Kidney glomerular epithelial cell (primary cell): Measurements from ENCODE around the gene LMX1B.
"Not testable (repeated sequence)": the region's sequence is repeated elsewhere in the genome, so short reads cannot be mapped to it uniquely, and the experiment has no call there.

Source experiments
- DNase-seq: peaks from one replicate; lab custom pipeline; 2025; lab: John Stamatoyannopoulos, UW

LMX1B gene

DNA sequence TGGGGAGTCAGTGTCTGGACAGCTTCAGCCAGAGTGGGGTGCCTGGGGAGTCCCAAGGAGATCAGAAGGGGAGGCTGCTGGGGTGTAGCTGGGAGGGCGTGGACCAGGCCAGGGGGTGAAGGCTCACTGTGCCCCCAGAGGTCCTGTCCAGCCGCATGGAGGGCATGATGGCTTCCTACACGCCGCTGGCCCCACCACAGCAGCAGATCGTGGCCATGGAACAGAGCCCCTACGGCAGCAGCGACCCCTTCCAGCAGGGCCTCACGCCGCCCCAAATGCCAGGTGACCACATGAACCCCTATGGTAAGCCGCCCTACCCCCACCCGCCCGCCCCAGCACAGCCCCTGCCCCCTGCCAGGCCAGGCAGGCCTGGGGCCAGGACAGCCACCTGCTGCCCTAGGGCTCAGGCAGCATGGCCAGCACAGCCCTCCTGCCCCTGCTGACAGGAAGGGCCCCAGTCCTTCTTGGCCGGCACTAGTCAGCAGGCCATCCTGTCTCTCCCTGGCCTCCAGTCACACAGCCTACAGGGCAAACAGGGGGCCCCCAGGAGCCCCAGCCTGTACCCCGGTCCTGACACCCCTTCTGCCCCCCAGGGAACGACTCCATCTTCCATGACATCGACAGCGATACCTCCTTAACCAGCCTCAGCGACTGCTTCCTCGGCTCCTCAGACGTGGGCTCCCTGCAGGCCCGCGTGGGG is 82.1 kb downstream of the LMX1B start:
- DNase-seq: no peak

GRCh38 chr9:126696401-126697145 is 82.8 kb downstream of the LMX1B start:
- no peak for DNase-seq

GRCh38 chr9:126697330-126697729 is 83.6 kb downstream of the LMX1B start:
- no peak for DNase-seq

DNA sequence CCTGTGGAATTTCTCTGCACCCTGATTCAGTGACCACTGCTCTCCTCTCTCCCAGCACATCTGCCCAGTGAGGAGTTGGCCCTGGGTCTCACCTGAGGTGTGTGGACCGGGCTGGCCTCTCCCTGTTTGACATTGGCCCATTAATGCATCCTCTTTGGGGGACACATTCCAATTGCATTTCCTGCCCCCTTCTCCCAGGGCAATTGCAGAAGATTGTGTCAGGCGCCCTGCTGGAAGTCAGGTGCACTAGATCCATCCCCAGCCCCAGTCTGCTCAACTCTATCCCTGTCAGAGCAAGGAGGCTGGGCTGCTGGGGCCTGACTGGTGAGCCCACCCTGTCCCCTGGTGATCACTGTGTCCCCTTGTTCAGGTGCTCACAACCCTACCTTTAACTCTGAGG is 84.5 kb downstream of the LMX1B start:
- no peak for DNase-seq

GRCh38 chr9:126698756-126699155 is 85.0 kb downstream of the LMX1B start:
- no peak for DNase-seq

DNA sequence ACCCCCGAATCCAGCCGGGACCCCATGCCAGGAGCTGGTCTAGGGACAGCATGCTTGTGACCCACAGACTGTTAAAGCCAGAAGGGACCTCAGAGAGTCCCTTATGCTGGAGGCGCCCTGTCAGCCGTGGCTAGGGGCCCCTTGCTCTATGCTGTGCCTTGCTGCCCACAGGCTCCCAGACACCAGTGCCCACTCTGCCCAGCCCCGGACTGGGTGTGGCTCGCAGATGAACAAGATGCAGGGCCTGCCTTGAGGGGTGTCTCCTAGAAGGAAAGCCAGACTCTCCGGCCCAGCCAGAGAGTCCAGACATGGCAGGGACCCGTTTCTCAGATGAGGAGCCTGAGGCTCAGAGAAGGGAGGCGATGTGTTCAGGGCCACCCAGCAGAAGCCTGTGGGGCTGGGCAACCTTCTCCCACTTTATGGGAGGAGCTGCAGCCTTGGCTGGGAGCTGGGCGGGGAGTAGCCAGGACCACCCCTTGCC is 85.7 kb downstream of the LMX1B start:
- no peak for DNase-seq

GRCh38 chr9:126700296-126700695 is 86.6 kb downstream of the LMX1B start:
- DNase-seq: no peak

- DNase-seq: no peak
Measured at GRCh38 chr9:126700903-126701812, 87.4 kb downstream of the LMX1B start.

GRCh38 chr9:126701813-126702140 is 88.0 kb downstream of the LMX1B start:
- DNase-seq: no peak

DNA sequence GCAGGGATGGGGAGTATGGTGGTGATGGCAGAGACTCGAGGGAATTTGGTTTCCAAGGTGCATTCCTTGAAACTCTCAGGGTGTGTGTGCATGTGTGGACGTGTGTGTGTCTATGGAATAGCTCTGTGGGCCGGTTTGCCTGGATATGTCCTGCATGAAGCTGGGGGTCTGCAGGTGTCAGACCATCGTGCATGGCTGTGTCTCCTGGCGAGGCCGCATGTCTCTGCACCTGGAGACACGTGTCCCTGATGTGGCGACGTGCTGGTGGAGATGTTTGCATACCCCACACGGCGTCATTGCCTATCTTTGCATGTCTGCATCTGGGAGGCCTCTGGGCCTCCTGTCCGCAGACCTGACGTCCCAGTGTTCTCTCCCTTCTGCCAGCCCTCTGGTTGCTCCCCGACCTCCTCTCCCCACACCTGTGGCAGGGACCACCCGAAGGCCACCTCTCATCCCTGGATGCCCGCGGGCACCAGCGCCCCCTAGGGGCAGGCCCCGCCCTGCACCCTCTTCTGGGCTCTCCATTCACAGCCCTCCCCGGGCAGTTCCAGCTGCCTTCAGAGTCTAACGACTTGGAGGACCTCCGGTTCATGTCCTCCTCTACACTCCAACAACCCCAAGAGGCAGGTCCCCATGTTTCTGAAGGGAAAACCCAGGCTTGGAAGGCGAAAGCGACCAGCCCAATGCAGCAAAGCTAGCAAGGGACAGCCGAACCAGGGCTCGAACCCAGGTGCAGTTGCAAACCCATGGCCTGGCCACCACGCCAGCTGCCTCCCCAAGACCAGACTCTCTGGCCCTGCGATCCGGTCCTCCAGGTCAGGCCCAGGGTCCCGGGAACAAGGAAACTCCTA is 88.6 kb downstream of the LMX1B start:
- DNase-seq: no peak

GRCh38 chr9:126703002-126703865 is 89.5 kb downstream of the LMX1B start:
- DNase-seq: no peak

- no peak for DNase-seq
Measured at GRCh38 chr9:126703866-126704156, 90.1 kb downstream of the LMX1B start.

DNA sequence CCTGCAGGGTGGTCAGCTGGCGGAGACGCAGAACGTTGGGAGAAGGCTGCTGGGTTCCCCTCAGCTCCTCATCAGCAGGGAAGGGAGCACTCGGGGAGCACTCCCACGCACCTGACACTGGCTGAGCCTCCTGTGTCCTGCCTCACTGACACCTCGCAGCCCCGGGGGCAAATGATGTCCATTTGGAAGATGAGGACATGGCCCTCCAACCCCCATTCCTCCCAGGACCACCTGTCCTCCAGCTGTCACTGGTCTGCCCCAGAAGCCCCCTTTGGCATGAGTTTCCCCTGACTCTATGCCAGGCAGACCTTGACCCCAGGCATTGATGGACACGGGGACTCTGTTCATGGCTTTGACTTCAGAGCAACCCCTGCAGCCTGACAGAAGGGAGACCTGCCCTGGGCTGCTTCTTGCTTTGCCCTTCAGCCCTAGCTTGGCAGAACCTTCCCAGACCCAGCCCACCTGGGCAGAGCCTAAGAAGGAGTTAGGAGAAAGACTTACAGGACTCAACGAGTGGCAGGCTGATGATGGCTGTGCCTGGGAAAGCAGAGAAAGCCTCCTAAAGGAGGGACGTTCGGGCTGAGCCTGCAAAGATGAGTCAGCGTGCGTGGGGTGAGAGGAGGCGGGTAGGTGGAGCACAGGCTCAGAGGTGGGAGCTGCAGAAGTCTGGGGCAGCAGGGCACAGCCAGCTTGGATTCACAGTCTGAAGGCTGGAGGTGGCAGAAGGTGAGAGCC is 90.6 kb downstream of the LMX1B start:
- peak; percentile 76 for DNase-seq

- peak; percentile 64 for DNase-seq
Measured at GRCh38 chr9:126704892-126705766, 91.4 kb downstream of the LMX1B start.

DNA sequence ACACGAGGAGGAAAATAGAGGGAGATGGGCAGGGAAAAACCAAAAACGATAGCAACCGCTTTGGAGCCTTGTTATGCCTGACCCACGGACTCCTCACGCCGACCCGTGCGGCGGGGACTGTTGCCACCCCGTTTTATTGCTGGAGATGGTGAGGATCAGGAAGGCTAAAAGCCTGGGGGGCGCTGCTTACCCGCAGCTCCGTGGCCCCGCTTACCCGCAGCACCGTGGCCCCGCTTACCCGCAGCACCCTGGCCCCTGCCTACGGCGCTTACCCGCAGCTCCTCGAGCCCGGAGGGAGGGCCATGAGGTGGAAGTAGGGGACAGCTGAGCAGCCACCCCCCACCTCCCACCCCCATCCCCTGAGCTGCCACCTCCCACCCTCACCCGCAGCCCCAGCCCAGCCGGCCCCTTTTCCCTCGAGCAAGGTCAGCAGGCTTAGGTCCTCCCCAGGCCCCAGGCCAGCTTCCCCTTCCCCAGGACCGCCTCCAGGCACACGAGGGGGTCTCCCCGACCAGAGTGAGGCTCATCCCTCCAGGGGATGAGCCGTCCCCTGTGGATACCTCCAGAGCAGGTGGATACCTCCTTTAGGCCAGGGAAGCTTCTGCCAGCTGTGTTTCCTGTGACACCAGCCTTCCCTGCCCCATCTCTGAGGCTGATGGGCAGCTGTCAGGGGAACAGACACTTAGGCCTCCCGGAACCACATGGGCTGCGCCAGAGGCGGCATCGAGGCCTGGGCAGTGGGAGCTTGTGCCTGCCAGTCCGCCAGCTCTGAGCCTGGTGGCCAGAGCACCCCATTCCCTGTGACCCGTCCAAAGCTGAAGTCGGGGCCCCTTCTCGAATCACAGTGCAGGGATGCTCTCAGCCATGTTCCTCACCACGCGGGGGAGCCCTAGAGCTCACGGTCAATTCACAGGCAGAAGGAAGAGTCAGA is 92.3 kb downstream of the LMX1B start:
- no peak for DNase-seq

DNA sequence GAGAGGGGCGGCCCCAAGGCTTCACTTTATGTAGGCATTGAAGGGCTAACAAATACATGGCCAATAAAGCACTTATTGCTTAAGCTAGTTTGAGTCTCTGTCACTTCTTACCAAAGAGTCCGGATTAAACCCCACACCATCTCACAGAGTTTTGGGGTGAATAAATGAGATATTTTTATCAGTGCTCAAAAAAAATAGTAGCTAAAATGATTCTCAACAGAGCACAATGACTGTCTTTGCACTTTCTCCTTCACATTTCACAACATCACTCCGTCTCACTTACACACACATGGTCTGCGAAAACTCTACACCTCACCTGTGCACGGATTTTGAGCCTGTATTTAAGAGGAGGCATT is 92.9 kb downstream of the LMX1B start:
- DNase-seq: no peak

DNA sequence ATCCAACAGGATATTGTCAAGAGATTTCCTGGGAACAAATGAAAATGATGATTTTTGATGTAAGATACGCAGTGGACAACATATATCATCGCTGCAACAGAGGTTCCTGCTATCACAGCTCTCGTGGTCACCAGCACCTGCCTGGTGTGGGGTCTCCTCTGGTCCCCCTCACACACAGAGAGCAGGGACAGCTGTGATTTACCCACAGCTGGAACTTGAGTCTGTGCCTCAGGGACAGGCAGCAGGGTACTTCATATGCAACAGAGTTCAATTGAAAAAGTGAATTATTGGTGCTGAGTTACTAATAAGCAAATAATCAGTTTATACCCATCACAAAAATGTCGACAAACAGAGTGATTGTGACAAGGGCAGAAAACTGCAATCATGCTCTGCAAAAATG is 93.4 kb downstream of the LMX1B start:
- DNase-seq: no peak

DNA sequence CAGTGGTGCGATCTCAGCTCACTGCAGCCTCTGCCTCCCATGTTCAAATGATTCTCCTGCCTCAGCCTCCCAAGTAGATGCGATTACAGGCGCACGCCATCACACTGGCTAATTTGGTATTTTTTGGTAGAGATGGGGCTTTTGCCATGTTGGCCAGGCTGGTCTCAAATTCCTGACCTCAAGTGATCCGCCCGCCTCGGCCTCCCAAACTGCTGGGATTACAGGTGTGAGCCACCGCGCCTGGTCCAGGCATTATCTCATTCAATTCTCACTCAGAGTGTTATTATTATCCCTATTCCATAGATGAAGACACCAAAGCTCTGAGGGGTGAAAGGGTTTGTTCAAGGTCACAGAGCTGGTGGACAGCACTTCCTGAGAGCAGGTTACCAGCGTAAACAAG is 94.0 kb downstream of the LMX1B start:
- not testable (repeated sequence) for DNase-seq
